Superior temporal gyrus (tissue), 1 donor: ENCODE results near the gene JAML.
"Not testable (repeated sequence)": the region's sequence is repeated elsewhere in the genome, so short reads cannot be mapped to it uniquely, and the experiment has no call there.

Experiments
- DNase-seq: peaks from one replicate; pipeline ENCODE4 v3.0.0-alpha.2; 2016; ENCODE audit errors: extremely low spot score

JAML gene

DNA sequence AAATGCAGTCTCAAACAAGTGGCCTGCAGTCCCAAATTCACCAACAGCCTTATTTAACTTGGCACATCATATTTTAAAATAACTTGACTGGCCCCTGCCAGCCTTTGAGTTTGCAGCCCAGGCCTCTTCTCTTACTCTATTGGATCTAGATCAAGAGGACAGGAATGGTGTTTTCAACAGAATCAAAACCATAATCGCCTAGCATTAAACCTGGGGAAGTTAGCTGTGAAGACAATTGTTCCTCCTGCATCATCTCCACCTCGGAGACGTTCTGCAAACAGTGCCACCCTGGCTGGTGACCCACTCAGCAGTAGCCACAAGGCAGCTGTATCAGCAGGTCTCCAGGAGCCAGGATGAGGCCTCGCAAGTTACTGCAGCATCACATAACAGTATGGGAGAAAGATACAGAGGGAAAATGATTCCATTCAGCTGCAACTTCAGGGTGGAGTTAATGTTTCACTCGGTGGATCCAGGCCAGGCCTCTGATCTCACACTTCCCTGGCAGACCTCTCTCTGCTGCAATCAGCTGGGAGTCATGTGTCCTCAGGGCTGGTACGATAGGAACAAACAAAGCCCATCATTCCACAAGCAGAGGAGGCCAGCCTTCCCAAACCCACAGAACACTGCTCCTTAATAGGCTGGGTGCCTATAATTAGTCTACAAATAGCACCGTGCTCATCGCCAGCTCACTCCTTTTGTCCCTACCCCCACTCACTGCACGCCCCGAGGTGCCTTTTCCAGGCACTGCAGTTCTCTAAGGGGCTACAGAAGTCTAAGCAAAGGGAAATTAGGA, 29.8 kb downstream of the JAML start:
- peak; percentile 87 for DNase-seq

DNA sequence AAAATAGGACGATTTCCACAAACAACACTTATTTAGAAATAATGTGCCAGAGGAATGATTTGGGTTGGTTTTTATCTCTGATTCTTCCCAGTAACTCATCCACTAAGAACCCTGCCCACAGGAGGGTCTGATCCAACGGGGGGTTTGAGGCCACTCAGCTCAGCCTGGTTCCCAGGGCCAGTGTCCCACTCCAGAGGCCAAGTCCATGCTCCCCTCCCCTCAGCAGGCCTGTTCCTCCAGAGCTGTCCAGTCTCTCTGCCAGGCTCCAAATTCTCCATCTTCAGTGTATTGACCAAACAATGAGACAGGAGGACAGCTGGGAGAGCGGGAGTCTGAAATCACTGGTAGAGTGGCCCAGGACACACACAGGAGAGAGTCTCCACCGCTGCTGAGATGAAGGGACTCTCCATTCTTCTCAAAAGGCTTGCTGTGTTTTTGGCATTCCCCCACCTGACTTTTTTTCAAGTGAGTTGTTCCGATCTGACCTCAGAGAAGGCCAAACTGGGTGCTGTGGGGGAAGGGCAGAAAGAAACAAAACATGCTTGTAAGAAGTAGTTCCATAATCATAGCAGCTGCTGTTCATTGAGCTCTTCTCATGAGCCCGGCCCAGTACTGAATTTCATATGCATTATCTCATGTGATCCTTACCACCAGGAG, 30.8 kb downstream of the JAML start:
- DNase-seq: peak; percentile 36

DNA sequence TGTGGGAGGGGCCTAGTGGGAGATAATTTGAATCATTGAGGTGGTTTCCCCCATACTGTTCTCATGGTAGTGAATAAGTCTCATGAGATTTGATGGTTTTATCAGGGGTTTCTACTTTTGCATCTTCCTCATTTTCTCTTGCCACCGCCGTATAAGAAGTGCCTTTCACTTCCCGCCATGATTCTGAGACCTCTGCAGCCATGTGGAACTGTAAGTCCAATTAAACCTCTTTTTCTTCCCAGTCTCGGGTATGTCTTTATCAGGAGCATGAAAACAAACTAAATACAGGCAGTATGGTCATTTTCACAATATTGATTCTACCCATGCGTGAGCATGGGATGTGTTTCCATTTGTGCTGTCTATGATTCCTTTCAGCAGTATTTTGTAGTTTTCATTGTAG, 32.0 kb downstream of the JAML start:
- DNase-seq: not testable (repeated sequence)

DNA sequence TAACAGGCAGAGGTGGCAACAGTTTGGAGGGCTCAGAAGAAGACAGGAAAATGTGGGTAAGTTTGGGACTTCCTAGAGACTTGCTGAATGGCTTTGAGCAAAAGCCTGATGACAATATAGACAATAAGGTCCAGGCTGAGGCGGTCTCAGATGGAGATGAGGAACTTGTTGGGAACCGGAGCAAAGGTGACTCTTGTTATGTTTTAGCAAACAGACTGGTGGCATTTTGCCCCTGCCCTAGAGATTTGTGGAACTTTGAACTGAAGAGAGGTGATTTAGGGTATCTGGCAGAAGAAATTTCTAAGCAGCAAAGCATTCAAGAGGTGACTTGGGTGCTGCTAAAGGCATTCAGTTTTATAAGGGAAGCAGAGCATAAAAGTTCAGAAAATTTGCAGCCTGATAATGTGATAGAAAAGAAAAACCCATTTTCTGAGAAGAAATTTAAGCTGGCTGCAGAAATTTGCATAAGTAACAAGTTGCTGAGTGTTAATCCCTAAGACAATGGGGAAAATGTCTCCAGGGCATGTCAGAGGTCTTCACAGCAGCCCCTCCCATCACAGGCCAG, 33.8 kb downstream of the JAML start:
- not testable (repeated sequence) for DNase-seq

DNA sequence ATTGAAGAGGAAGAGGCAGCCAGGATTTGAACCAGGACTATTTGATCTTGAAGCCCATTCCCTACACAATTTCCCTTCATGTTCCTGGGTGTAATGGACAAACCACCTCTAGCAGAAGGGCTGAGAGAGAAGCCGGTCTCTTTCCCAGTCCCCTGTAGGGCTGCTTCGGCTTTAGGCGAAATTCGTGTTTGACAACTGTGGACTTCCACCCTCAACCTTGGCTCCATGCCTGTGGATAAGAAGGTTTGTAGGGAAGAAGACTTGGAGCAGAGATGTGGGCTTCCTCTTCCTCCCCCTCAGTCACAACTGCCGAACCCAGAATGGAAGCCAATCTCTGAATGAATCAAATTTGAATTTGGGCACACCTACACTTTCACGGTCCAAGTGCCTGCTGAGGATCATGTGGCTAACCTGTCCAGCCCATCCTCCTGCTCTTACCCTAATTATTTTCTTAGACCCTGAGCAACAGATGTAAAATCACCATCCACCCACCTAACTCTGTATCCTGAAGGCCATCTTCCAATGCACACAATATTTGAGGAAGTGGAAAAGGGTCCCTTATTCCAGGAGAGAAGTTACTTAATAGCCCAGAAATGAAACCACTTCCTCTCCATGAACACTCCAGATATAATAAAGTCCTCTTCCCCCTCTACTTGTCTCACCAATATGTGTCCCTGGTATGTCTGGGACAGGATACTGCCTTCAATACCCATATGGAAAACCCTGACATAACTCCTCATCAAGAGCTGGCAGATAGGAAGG, 38.3 kb downstream of the JAML start:
- DNase-seq: no peak

DNA sequence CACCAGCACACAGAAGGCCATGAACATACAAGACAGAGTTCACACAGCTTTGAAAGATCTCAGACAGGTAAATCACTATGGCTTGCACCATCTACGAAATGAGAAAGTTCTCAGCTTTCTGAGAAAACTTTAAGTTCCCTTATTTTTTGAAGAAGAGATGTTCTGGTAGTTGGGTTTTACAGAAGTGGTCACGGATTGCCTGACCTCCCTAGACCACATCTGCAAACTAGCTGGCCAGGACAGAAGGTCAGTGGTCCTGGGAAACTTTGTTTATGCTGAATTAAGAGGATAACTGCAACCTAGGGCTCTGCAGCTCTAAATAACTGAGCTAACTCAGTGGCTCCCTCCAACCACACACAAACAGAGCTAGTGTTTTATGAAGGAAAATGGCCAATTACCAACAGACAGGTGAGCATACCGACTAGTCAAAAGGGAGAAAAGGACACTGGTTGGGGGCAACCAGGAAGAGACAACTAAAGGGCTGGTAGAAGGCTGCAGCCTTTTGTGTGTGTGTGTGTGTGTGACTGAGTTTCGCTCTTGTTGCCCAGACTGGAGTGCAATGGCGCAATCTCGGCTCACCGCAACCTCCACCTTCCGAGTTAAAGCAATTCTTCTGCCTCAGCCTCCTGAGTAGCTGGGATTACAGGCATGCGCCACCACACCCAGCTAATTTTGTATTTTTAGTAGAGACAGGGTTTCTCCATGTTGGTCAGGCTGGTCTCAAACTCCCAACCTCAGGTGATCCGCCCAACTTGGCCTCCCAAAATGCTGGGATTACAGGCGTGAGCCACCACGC, 39.8 kb downstream of the JAML start:
- DNase-seq: no peak

DNA sequence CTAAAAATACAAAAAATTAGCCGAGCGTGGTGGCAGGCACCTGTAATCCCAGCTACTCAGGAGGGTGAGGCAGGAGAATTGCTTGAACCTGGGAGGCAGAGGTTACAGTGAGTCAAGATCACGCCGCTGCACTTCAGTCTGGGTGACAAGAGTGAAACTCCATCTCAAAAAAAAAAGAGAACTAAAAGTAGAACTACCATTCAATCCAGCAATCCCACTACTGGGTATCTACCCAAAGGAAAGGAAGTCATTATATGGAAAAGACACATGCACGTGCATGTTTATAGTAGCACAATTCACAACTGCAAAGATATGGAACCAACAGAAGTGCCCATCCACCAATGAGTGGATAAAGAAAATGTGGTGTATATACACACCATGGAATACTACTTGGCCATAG, 41.1 kb downstream of the JAML start:
- DNase-seq: not testable (repeated sequence)

DNA sequence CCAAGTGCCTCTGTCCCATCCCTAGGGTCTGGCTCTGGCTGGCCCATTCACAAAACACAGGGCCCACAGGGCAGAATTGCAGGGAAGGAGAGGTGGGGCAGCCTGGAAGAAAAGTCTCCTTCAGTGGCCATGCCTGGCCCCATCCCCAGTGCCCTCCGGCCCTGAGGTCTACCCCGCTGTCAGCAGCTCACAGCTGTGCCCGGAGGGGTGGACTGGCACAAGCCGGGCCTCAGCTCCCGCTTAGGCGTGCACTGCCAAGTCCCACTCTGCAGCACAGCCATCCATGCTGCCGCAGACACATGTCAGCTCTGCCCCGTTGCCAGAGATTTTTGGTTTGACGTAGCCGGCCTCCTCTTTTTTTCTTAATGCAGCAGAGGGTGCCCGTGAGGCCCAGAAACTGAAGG, 44.5 kb downstream of the JAML start:
- peak; percentile 96 for DNase-seq

DNA sequence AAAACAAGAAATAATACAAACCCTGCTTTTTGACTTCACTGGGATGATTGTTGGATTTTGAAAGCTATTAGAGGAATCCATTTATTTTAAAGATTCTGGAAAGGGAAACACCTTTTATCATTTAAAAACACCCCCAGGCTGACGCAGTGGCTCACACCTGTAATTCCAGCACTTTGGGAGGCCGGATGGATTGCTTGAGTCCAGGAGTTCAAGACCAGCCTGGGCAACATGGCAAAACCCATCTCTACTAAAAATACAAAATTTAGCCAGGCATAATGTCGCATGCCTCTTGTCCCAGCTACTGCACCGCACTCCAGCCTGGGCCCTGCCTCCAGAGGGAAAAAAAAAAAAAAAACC, 48.1 kb downstream of the JAML start:
- DNase-seq: no peak

DNA sequence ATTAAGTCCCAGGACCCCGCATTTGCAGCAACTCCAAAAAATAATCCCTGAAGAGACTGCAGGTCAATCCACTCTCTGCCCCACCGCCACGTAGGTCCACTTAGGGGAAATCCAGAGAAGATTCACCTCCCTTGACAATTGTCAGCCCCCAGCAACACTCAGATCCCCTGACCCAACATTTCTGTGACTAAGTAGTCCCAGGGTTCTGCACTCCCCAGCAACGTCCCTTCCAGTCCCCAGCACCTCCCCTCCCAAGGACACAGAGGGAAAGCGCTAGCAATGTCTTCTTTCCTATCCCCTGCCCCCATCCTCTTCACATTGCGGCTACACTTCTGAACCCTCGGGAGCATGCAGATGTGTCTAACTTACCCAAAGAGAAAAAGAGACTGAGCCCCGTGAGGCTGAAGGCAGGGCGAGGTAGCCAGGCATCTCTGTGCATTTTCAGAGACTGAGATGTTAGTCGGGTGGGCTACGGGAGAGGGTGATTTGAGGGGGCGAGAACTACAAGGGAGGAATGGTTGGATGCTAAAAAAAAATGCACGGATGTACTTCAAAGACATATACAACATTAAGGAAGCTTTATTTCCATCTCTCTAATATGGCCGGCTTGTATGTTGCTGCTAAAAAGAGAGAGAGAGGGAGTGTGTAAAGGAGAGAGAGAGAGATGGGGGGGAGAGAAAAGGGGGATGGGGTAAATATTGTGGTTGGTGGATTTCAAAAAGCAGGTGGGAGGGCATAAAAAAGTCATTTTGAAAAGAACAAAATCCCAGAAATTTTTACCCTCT, 48.6 kb downstream of the JAML start, which contains the start of gene SCN2B:
Gene SCN2B, minus strand, starts transcription at position 647 of the 785 bp plus-strand sequence. Its CDS starts 208 bp downstream, at position 439.
- peak; percentile 80 for DNase-seq

DNA sequence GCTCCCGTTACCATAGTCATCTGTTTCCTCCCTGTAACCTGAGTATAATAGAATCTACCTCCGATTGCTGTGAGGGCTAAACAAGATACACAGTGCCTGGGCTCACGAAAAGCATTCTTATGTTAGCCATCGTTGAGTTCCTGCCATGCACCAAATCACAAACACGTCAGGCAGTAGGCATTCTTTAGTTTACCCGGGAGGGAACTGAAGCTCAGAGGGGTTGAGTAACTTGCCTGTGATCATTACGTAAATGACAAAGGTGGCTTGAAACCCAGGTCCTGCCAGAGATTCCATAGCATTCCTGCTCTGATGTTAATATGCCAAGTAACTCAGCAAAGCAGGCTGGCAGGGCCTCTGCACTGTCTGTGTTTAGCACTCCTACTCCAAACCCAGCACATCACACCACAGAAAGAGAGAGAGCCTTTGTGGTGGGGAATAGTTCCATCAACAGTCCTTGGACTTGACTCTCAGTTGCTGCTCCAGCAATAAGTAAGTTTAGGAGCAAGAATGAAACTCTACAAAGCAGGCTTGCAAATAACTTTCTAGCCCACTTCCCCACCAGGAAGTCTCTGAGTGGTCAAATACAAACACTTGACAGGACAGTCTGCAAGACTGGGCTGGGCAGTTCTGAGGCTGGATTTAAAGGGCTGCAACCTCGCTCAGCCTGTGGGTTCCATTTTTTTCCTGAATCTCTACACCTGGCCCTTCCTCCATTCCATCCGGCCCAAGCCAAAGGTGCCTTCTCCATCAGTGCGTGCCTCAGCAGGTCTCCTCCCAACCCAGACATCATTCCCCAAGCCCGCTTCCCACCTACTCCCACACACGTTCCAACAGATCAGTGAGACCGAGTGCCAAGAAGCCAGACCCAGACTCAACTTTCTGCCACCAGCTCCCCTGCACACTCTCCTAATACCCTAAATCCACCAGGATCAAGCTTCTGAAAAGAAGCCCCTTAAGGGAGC, 49.5 kb downstream of the JAML start:
- peak; percentile 65 for DNase-seq

DNA sequence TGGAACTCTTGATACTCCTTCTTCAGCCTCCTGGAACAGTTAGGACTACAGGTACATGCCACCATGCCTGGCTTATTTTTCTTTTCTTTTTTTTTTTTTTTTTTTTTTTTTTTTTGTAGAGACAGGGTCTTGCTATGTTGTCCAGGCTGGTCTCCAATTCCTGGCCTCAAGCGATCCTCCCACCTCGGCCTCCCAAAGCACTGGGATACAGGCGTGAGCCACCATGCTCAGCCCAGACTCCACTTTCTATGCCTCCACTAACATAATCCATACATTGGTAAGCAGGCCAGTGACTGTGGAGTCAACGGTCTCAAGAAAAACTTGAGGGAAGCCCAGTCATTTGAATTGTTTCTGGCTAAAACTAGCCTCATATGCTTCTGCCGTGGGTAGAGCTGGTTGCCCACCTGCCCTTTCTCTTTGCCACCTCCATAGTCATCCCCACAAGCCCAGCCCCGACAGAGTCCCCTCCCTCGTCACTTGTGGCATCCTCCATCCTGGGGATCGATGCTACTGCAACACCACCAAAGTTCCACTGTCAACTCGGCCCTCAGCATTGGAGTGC, 50.7 kb downstream of the JAML start:
- no peak for DNase-seq

DNA sequence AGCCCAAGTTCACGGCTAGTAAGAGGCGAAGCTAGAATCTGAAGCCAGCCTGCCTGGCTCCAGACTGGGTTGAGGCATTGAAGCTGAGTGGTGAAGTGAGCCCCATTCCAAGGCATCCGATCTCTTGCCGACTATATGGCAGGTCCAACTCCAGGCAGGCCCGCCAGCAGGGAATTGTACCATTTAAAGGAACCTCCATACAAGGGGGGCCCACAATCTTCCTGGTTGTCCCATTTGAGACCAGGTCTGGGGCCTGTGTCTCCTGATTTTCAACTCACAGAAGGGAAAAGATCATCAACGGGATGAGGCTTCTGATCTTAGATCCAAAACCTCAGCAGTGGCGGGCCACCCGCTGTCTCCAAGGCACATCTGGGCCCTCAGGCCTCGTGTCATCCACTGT, 52.5 kb downstream of the JAML start:
- no peak for DNase-seq

DNA sequence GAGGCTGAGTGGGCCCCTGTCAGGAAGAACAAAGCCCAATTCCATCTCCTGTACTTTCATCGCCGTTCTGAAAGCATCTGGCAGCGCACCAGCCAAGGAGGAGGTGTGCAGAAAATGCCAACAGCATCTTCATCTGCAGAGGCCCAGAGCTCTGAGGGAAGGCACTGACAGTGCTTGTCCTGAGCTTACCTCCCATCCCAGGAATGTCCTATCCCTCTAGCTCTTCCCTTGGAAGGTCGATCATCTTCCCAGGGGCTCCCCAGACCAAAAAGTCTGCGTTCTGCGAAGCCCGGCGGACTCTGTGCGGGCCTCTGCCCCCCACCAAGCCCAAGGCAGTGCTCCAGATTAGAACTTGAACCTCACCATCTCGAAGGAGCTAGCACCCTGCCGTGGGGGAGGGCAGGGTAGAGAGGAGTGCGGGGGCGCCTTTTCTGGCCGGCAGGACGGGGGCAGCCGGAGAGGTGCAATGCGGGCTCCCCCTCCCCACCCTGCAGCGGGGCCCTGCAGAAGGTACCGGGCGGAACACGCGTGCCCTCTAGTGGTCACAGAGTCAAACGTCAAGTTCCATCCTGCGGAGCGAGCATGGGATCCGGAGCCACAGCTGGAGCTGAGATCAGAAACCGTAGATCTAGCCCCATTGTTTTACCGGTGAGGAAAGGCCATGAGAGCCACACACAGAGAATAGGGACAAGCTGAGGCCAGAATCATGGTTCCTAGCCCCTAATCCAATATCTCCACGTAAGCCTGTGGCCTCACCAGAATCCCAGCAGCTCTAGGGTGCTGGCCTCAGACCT, 53.3 kb downstream of the JAML start:
- peak; percentile 96 for DNase-seq

DNA sequence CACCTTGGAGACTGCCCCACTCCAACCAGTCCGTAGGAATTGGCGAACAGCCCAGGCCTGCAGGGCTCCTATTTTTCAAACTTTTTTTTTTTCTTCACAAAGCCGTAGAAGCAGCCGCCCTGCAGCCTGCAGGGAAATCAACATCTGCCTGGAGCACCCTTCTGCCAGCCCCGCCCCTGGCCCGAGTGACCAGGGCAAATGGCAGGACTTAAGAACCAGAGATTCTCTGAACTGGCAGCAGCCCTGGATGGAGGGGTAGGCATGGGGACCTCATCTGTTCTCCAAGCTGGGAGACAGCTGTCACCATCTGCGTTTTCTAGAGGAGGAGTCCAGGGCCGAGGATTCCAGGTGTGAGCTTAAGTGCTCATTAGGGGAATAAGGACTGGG, 53.9 kb downstream of the JAML start:
- no peak for DNase-seq

DNA sequence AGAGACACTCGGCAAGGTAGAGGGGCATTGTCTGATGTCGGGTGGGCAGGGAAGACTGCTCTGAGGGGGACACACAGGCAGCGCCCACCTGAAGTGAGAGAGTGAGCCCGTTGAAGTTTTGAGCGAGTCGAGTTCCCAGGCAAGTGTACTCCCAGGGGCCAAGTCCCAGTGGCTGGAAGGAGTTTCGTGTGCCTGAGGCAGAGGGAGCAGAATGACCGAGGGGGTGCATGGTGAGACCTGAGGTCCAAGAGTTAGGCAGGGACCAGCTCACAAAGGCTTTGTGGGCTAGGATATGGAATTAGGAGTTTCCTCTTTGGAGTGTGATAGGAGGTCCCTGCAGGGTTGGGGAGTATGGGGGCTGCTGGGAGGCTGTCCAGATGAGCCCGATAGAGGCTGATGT, 54.6 kb downstream of the JAML start:
- DNase-seq: no peak

DNA sequence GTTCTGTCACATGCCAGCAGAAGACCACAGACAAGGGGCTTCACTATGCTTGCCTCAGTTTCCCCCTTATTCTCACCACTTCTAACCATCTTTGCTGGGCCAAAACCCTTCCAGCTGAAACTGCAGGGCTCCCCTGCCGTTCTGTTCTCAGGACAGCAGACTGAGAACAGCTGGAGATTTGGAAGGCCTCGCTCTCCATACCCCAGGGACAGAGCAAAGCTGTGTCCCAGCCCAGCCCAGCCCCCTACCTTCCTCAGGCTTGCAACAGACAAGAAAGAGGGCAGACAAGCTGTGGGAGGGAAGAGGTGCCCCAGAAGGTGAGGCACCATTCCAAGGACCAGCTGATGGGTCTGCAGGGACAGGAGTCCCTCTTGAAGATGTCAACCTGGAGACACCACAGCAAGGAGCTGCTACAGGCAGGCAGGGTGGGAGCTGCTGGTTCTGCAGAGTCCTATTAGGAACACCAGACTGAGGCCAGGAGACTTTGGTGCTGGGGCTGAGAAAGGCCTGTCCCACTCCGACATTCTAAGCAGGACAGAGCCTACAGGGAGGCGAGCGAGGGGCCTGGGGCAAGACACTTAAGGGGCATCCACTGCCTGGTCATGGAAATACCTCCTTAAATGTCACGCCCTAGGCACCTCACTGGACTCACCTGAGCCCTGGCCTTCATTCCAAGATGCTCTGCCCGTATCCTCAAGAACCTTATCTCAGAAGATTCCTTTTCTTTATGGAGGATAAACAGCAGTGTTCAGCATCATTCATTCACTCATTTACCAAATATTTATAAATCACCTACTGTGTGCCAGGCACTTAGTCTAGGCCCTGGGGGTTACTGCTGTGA, 55.3 kb downstream of the JAML start:
- DNase-seq: no peak
